Hematopoietic multipotent progenitor cell treated with erythropoietin and hydrocortisone succinate and interleukin-3 and kit ligand, for 6 days (in vitro differentiated cells): Measurements from ENCODE around the gene COL15A1.

ENCODE experiments used
- DNase-seq: peaks from one replicate; pipeline ENCODE4 v3.0.0-alpha.2; 2015

The COL15A1 gene

DNA sequence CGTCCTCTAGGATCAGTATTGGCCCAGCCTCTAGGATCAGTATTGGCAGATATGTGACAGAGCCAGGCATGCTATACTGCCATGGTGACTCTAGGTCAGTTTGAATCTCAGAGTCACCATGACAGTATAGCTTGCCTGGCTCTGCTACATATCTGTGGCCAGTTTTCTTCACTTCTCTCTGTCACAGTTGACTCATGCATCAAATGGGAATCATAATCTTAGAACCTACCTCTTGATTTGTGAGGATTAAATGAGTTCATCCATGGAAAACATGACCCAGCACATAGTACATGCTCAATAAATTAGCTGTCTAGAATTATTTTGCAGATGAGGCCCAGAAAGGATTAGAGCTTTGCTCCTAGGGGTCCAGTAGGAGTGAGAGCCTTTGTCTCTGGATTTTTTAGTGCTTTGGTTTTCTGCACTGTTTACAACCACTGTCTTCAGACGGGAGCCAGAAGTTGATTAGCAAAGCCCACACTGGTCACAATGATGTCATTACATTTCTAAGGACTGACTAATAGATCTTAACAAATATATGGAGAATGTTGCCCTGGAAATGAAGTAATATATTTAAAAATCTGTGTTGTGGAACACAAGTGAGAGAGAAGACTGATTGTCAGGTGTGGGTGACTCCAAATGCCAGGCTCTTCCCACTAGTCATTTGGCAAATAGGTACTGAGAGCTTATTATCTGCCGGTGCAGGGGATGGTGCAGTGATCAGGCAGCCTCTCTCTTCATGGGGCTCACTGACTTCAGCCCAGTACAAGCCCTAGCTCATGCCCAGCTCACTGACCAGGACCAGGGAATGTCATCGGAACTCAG, 76.0 kb downstream of the COL15A1 start:
- DNase-seq = no peak

DNA sequence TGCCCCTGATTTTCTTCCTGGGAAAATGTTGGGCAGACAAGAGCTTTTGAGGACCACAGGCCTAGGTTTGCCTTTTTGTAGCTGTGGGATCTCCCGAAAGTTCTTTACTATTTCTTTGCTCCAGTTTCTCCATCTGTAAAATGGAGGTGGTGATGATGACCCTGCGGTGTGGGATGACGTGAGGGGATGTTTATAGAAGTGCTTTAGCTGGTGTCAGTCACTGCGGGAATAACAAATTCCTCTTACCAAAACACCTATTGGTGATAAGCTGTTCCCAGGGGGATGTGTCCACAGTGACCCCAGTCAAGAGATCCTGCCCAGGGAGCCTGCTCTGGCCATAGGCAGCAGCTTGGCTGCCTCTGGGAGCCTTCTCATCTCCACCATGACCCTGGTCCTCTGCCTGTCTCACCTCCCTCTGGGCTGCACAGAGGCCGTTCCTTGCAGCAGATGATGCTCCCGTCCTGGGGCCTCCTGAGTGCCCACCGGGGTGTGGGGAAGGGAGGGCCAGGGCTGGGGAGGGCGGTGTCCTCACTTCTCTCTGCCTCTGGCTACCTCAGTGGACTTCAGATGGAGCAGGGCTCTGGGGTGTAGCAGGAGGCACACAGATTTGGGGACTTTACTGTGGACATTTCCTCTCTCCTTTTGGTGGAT, 77.2 kb downstream of the COL15A1 start:
- no peak for DNase-seq

DNA sequence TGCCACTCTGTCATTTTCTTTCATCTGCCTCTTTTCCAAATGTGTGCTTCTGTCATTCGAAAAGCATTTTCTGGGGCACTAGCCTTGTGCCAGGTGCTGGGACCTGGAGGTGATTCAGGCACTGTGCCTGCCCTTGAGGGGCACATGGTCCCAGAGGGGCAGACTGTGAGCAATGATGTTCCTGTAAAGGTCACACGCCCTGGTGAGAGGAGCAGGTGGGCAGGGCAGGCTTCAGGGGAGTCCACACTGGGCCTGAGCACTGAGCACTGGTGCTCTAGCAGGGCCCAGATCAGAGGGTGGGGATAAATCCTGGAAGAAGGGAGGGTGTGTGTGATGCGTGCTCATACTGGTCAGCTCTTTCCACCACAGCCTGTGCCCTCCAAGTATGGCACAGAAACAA, 77.8 kb downstream of the COL15A1 start:
- no peak for DNase-seq

DNA sequence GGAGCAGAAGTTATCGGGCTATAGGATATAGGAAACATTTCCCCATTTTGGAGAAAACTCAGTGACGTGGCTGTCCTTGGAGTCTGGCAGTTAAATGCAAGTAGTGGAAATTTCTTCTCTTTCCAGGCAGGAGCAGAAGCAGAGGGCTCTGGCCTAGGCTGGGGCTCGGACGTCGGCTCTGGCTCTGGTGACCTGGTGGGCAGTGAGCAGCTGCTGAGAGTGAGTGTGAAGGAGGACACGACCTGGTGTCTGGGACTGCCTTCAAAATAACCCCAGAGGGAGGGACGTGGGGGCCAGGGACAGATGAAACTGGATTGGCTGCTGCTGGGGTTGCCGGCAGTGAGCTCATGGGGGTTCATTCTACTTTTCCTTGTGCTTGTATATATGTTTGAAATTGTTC, 79.5 kb downstream of the COL15A1 start:
- no peak for DNase-seq

GRCh38 chr9:99023831-99024230, 80.1 kb downstream of the COL15A1 start:
- peak; percentile 21 for DNase-seq

DNA sequence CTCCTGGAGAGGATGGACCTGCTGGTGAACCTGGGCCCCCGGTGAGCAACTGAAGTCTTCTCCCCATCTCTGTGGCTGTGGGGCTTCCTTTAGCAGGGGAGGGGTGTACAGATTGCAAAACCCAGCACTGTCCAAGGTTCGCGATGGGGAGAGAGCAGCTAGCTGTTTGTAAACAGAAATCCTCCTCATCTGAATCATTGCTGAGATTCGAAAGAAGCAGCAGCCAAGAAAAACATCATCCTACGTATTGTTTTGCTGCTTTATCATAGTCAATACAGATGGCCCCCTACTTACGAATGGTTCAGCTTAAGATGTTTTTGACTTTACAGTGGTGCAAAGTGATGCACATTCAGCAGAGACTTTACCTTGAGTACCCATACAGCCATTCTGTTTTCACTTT, 81.3 kb downstream of the COL15A1 start:
- no peak for DNase-seq

- DNase-seq = no peak
These were observed 82.0 kb downstream of the COL15A1 start for GRCh38 chr9:99025616-99026270.

DNA sequence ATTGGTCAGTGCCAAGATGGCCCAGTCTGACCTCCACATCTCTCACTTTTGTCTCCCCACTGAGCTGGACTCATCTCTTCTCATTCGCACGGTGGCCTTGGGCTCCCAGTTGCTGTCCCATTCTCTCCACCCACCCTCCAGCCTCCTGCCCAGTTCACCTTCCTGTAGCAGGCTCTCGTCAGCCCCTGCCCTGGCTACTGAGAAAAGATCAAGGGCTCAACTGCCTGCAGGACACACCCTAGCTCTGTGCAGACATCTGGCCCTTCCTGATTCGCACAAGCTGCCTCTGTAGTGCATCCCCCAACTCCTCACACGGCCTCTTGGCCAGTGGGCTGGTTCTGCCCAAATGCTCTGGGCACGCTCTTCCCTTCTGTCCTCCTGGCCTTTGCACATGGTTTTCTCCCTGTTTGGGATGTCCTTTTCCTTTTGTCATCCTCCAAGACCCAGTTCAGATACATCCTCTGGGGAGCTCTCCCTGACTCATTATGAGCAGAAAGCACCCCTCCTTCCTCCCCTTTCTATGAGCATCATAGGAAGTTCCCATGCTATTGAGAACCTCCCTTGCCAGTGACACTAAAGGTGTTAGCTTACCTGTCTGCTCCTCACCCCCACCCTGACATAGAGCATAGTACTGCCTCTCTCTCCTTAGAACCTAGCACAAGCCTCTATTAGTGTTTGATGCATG, 82.7 kb downstream of the COL15A1 start:
- DNase-seq = no peak

DNA sequence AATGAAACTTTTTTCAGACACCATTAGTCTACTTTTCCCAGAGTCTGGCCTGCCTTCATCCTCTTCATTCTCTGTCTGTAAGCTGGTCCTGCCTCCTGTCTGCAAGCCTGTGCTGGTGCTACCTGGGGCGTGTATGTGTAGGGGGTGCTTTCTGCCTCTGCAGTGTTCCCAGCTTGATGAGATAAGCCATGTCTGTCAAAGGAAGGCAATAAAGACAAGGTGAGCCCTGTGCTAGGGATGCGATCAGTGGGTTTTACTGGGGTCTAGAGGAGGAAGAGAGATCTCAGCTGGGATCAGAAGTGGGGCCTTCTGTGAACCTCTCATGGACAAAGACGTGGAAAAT, 83.2 kb downstream of the COL15A1 start:
- DNase-seq = no peak

DNA sequence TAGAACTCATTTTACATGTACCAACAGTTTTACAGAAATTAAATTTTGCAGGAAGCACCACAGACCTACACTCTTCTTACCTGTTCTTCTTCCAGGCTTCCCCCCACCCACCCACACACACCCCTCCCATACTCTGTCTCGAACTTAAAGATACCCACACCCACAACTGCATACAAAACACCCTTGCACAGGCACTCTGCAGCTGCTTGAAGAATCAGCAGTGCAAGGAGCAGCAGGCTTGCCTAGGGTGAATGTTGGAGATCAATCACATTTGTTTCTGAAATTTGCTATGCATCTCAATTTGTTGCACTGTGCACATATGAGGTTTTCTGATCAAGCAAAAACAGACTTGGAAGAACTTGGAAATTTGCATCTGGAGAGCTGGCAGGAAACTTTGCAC, 83.7 kb downstream of the COL15A1 start:
- DNase-seq = no peak

DNA sequence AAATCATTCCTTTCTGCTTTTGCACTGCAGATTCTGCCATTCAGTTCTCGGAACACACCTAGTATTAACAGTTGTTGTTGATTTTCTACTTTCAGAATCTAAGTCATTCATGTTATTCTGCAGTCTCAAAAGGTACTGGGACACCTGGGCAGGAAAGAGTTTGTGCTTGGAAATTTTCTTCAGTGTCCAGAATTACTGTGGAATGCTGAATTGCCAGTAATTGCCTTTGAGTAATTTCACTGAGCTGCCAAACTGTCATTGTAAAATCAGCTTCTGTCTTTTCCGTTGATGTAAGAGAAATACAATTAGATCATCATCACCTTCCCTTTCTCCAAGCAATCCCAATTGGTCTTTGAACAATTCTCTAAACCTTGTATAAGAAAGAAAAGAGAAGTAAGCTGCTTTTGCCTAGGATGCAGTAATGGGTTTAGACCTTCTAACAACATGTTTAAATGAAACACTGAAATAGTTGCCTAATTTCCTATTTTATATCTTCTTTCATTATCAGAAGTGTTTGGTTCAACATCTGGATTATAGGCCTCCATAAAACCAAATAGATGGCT, 85.5 kb downstream of the COL15A1 start:
- no peak for DNase-seq

DNA sequence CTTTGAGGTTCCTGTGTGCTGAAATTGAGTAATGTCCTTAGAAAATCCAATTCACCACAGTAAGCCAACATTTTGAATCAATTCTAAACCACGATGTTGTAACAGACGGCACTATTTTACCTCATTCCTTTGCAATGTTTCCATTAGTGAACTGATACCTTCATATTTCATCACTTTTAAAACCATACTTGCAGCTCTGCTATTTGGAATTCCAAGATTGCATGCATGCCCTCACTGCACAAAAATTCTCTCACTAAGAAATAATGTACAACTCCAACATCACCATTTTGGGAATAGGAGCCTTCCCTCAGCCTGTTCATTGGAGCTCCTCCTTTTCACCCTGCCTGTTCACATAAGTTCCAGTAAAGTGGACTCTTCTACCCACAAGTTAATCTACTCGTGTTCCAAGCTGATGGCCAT, 86.4 kb downstream of the COL15A1 start:
- no peak for DNase-seq

- no peak for DNase-seq
These were observed 87.0 kb downstream of the COL15A1 start for GRCh38 chr9:99030610-99031109.

DNA sequence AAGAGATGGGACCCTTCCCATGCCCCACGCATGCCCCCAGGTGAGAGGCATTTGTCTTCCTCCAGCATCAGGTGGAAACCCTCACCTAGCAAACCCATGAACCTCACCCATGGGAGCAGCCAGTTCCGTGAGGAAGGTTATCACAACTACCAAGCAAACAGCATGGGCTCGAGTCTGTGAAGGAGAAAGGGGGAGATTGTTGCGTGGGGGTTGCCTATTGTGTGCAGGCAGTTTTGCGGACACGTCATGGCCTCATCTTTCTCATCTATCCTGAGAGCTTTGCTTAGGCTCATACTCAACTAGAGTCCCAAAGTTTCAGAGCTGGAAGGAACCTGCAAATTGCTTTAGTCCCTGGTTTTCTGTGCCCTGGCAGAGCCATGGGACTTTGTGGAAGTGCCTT, 87.6 kb downstream of the COL15A1 start:
- DNase-seq = no peak

GRCh38 chr9:99031994-99032393, 88.3 kb downstream of the COL15A1 start:
- DNase-seq = no peak

DNA sequence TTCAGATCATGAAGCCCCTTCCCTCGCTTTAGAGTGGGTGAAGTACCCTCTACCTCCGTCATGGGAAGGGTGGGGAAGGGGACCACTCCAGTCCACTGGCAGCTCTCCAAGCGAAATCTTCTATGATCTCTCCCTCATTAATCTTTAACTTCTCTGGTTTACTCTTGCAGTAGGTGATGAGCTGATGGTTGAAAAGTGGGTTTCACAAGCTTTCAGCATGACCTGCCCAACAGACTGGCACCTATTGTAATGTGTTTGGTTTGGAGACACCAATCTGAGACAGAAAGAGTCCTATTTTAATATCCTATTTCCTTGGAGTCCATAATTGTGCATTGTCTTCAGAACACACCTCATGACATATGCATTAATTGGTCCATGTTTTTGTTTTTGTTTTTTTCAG, 90.4 kb downstream of the COL15A1 start:
- no peak for DNase-seq

- DNase-seq = no peak
These were observed 91.6 kb downstream of the COL15A1 start for GRCh38 chr9:99035313-99035712.

DNA sequence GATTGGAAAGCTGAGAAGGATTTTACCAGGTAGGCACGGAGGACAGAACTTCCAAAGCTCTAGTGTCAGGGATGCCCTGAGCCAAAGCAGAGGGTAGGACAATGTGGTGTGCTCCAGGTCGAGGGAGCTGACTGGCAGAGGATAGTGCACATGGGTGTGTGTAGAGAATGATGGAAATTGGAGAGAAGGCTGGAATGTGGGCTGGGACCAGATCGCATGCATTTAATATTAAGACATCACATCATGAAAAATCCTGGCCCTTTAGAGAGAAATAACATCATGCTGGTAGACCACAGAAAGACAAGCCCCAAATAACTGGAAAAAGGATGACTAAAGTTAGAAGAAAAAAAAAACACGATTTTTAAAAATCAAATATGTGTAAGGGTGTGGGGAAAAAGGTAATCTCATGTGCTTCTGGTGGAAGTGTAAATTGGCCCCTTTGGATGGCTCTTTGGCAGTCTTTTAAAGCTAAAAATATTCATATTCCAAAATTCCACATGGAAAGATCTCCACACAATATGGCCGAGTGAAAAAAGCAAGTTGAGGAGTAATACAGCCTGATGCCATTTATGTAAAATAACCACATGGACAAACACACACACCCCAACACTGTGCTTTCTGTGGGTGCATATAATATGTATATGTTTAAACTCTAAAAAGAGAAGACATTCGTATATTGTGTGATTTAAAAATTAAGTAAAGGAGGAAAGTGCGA, 94.2 kb downstream of the COL15A1 start:
- DNase-seq = no peak

DNA sequence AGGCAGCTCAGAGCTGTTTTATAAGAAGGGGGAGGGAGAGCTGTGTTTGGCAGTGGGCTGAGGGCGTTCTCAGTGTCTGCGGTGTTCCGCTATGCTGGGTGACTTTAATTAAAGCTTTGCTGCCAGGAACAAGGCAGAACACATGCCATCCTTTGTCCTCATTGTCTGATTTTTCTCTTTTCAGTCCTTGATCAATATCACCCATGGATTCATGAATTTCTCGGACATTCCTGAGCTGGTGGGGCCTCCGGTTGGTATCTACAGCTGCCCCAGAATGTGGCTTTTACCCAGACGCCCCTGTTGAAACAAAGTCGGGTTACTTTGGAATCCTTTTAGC, 94.7 kb downstream of the COL15A1 start:
- no peak for DNase-seq

DNA sequence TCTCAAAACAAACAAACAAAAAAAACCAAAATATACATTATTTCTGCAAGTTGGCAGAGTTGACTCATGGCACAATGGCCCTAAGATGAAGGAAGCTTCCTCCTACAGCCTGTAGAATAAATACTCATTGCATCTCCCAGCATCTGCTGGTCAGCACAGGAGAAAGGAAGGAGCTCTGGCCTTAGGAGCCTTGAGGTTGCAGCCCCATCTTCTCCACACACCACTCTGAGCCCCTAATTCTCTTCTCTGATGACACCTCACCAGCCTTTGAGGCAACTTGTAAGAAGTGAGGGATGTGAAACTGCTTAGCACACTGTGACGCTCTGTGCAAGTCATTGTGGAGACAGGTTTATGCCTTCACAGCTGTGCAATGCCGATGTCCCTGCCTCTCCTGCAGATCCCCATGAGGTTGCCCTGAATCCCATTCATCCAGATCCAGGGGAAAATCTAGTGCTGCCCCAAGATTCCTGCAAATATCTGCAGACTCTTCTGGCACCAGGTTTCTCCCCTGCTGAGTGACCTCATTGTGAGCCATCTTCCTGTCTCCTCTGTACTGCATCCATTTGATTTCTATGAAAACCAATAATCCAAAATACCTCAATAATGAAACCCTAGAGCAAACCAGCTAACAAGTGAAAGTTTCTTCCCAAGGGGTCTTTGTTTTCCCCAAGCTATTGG, 95.9 kb downstream of the COL15A1 start:
- no peak for DNase-seq

- no peak for DNase-seq
These were observed 96.7 kb downstream of the COL15A1 start for GRCh38 chr9:99040251-99040900.
